ENCODE results near the gene HDAC9.

DNA sequence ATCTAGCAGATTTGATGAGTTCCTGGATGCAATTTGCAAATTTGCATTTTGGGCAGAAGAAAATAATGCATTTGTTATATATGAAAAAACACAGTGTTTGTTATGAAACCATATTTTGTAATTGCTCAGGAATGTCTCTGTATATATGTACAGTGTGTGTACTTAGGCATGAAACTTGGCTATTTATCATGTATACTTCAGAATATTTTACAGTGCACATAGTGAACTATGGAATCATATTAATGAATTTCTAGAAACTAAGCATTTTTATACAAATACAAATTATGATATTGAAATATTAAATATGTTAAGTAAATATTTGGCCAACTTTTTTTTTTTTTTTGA lies 514.4 kb downstream of the HDAC9 start:
- TF ChIP-seq, protein P1, sequence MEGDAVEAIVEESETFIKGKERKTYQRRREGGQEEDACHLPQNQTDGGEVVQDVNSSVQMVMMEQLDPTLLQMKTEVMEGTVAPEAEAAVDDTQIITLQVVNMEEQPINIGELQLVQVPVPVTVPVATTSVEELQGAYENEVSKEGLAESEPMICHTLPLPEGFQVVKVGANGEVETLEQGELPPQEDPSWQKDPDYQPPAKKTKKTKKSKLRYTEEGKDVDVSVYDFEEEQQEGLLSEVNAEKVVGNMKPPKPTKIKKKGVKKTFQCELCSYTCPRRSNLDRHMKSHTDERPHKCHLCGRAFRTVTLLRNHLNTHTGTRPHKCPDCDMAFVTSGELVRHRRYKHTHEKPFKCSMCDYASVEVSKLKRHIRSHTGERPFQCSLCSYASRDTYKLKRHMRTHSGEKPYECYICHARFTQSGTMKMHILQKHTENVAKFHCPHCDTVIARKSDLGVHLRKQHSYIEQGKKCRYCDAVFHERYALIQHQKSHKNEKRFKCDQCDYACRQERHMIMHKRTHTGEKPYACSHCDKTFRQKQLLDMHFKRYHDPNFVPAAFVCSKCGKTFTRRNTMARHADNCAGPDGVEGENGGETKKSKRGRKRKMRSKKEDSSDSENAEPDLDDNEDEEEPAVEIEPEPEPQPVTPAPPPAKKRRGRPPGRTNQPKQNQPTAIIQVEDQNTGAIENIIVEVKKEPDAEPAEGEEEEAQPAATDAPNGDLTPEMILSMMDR (IDR thresholded peaks at IDR 0.05) = no peak
- TF ChIP-seq POLR2AphosphoS5 (IDR thresholded peaks at IDR 0.05) (no peak), EP300 (IDR thresholded peaks at IDR 0.05) (no peak)
